Neural cell (in vitro differentiated cells): ENCODE results near the gene TSPAN3.

ENCODE experiments used
- CTCF ChIP-seq: fragments of 450-650 bp; IDR thresholded peaks from 2 replicates; pipeline ENCODE4 v1.5.1; 2014; ENCODE audit warnings: antibody characterized with exemption, mild to moderate bottlenecking, moderate library complexity; ENCODE audit not compliant: poor library complexity, severe bottlenecking
- EP300 ChIP-seq: fragments of 450-650 bp; conservative IDR thresholded peaks from 2 replicates; pipeline ENCODE4 v1.6.1; 2014; ENCODE audit warnings: antibody characterized with exemption, mild to moderate bottlenecking, moderate library complexity; ENCODE audit not compliant: poor library complexity, severe bottlenecking
- POLR2AphosphoS5 ChIP-seq: IDR thresholded peaks from 2 replicates; pipeline ENCODE4 v1.6.1; 2012

- TF ChIP-seq POLR2AphosphoS5 = no peak
- TF ChIP-seq CTCF = no peak
- no peak for TF ChIP-seq EP300
These were observed 48.5 kb upstream of the TSPAN3 start for GRCh38 chr15:77119446-77119845.
